ENCODE data around the gene DARS1. TPM values are rescaled to one million over a fixed set of nuclear protein-coding genes. Genes with fewer than 3 reads are reported as not detected.

Gene DARS1
- total RNA-seq, 1 experiment from 2014 or later, result 57.5 TPM

DNA sequence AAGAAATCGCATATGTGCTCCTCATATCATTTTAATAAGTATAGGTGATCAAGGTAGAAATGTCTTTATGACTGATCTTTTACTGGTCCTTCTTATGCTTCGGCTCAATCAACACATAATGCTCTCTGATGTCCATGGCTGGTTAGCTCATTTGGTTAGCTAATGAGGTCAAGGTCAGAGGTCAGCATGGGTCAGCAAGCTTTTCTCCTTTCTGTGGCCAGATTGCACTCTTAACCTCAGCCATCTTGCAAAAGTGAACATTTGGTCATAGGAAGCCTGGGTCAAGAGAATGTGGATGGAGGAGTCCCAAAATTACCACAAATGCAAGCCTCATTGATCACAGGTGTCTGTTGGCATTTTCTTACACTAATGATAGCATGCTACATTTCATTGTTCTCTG, 35.4 kb upstream of the DARS1 start:
- intact Hi-C loops (cut with micrococcal nuclease; ENCODE audit: unreplicated experiment), result loop anchor here (10.0 kb wide), 1 partner anchor 94 kb away; the partner anchor contains the start of gene CXCR4

GRCh38 chr2:136019825-136020224, 34.4 kb upstream of the DARS1 start:
- CTCF ChIA-PET, result no interaction called here
- H3K36me3 Mint-ChIP-seq (ENCODE audit: insufficient read depth, unreplicated experiment), result no peaks in the 10 kb centered on the region
- no TSS peak for BruUV-seq (replicated peaks)

More for the DNA sequence above, 35.4 kb upstream of the DARS1 start:
- DNase-seq, result no peak
- CTCF ChIA-PET, result interaction anchor here (0.6 kb wide), 1 partner anchor 85 kb away, joined by 4 read pairs; no protein-coding TSS in a partner anchor
- H3K4me3 Mint-ChIP-seq (ENCODE audit: low read depth, unreplicated experiment), result no peak overlapping the region
- peaks cover 5% of the 10 kb centered on the region for H3K36me3 Mint-ChIP-seq (ENCODE audit: insufficient read depth, unreplicated experiment)
- H3K9me3 Mint-ChIP-seq (ENCODE audit: low read depth, unreplicated experiment), result no peaks in the 10 kb centered on the region
- H3K27ac Mint-ChIP-seq (ENCODE audit: unreplicated experiment), result no peak overlapping the region
- peaks cover 28% of the 10 kb centered on the region for H3K4me1 Mint-ChIP-seq (ENCODE audit: low read depth, unreplicated experiment)
- TF ChIP-seq CTCF (IDR thresholded peaks at IDR 0.05; ENCODE audit: unreplicated experiment), result no peak
- BruUV-seq (replicated peaks), result no TSS peak
- no peaks in the 10 kb centered on the region for H3K27me3 Mint-ChIP-seq (ENCODE audit: unreplicated experiment)

DNA sequence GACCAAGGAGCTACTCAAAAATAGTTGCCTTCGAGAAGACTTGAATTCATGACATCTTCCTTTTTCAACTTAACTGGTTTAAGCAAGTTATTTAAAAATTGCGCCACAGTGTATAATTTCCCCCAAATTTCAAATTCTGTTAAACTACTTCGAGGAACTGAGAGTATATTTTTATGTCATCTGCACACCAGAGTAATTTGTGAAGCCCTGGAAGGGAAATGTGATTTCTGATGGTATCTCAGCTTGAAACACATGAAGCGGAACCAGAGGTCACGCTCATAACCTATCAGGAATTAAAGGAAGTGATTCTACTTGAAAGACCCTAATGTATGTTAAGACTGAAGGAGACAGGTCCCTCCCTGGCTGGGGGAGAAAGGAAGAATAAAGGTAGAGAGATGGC, 33.9 kb upstream of the DARS1 start:
- CTCF ChIA-PET, result no interaction called here
- Mint-ChIP-seq H3K27ac (ENCODE audit: unreplicated experiment) (no peak overlapping the region), H3K36me3 (ENCODE audit: insufficient read depth, unreplicated experiment) (no peaks in the 10 kb centered on the region), H3K4me1 (ENCODE audit: low read depth, unreplicated experiment) (peaks cover 25% of the 10 kb centered on the region), H3K27me3 (ENCODE audit: unreplicated experiment) (no peaks in the 10 kb centered on the region), H3K4me3 (ENCODE audit: low read depth, unreplicated experiment) (no peak overlapping the region), H3K9me3 (ENCODE audit: low read depth, unreplicated experiment) (no peaks in the 10 kb centered on the region)
- DNase-seq, result no peak
- no peak for TF ChIP-seq CTCF (IDR thresholded peaks at IDR 0.05; ENCODE audit: unreplicated experiment)
- intact Hi-C loops (cut with micrococcal nuclease; ENCODE audit: unreplicated experiment), result no loop called here
- no TSS peak for BruUV-seq (replicated peaks)

More at GRCh38 chr2:136019825-136020224, 34.4 kb upstream of the DARS1 start:
- no peak for TF ChIP-seq CTCF (IDR thresholded peaks at IDR 0.05; ENCODE audit: unreplicated experiment)
- no peak for DNase-seq
- no peak overlapping the region for H3K4me3 Mint-ChIP-seq (ENCODE audit: low read depth, unreplicated experiment)
- peaks cover 20% of the 10 kb centered on the region for H3K4me1 Mint-ChIP-seq (ENCODE audit: low read depth, unreplicated experiment)
- H3K27me3 Mint-ChIP-seq (ENCODE audit: unreplicated experiment), result no peaks in the 10 kb centered on the region
- intact Hi-C loops (cut with micrococcal nuclease; ENCODE audit: unreplicated experiment), result loop anchor here (10.0 kb wide), 1 partner anchor 95 kb away; the partner anchor contains the start of gene CXCR4
- no peak overlapping the region for H3K27ac Mint-ChIP-seq (ENCODE audit: unreplicated experiment)
- H3K9me3 Mint-ChIP-seq (ENCODE audit: low read depth, unreplicated experiment), result no peaks in the 10 kb centered on the region

- intact Hi-C loops (cut with micrococcal nuclease; ENCODE audit: unreplicated experiment), result no loop called here
- Mint-ChIP-seq H3K4me1 (ENCODE audit: low read depth, unreplicated experiment) (peaks cover 24% of the 10 kb centered on the region), H3K4me3 (ENCODE audit: low read depth, unreplicated experiment) (no peak overlapping the region), H3K27ac (ENCODE audit: unreplicated experiment) (no peak overlapping the region), H3K27me3 (ENCODE audit: unreplicated experiment) (no peaks in the 10 kb centered on the region), H3K9me3 (ENCODE audit: low read depth, unreplicated experiment) (no peaks in the 10 kb centered on the region), H3K36me3 (ENCODE audit: insufficient read depth, unreplicated experiment) (no peaks in the 10 kb centered on the region)
- CTCF ChIA-PET, result no interaction called here
- BruUV-seq (replicated peaks), result no TSS peak
- DNase-seq, result no peak
- TF ChIP-seq CTCF (IDR thresholded peaks at IDR 0.05; ENCODE audit: unreplicated experiment), result no peak
Measured at GRCh38 chr2:136017786-136018185, 32.4 kb upstream of the DARS1 start.
